ENCODE measurements around the gene RAB3GAP1.
A peak's percentile ranks its signal among the peaks of the same experiment; 100 is the strongest.
"Not testable (repeated sequence)": the region's sequence is repeated elsewhere in the genome, so short reads cannot be mapped to it uniquely, and the experiment has no call there.

The RAB3GAP1 gene

DNA sequence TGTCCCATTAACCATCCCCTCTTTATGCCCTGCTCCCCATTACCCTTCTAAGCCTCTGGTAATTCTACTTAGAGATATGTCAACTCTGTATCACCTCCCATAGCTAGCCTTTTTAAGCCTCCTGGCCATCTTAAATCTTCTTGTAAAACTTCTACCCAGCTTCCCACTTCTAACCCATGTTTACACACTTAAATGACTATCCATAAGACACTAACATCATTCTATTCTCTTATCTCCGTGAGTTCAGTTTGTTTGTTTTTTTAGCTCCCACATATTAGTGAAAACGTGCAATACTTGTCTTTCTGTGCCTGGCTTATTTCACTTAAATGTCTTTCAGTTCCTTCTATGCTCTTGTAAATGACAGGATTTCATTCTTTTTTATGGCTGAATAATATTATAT is 42.4 kb downstream of the RAB3GAP1 start:
- FAIRE-seq (peak; percentile 32), DNase-seq (ENCODE audit: insufficient read length, low spot score) (no peak)
- TF ChIP-seq, protein P1, sequence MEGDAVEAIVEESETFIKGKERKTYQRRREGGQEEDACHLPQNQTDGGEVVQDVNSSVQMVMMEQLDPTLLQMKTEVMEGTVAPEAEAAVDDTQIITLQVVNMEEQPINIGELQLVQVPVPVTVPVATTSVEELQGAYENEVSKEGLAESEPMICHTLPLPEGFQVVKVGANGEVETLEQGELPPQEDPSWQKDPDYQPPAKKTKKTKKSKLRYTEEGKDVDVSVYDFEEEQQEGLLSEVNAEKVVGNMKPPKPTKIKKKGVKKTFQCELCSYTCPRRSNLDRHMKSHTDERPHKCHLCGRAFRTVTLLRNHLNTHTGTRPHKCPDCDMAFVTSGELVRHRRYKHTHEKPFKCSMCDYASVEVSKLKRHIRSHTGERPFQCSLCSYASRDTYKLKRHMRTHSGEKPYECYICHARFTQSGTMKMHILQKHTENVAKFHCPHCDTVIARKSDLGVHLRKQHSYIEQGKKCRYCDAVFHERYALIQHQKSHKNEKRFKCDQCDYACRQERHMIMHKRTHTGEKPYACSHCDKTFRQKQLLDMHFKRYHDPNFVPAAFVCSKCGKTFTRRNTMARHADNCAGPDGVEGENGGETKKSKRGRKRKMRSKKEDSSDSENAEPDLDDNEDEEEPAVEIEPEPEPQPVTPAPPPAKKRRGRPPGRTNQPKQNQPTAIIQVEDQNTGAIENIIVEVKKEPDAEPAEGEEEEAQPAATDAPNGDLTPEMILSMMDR (IDR thresholded peaks at IDR 0.05; ENCODE audit: insufficient read depth, missing control alignments) = no peak

- TF ChIP-seq, protein P1 (IDR thresholded peaks at IDR 0.05; ENCODE audit: insufficient read depth, missing control alignments) = no peak
- no peak for FAIRE-seq
- no peak for DNase-seq (ENCODE audit: insufficient read length, low spot score)
These were observed 43.5 kb downstream of the RAB3GAP1 start for GRCh38 chr2:135095591-135095990.

- FAIRE-seq = no peak
- DNase-seq (ENCODE audit: insufficient read length, low spot score) = no peak
- TF ChIP-seq, protein P1 (IDR thresholded peaks at IDR 0.05; ENCODE audit: insufficient read depth, missing control alignments) = no peak
These were observed 44.8 kb downstream of the RAB3GAP1 start for GRCh38 chr2:135096665-135097446.

DNA sequence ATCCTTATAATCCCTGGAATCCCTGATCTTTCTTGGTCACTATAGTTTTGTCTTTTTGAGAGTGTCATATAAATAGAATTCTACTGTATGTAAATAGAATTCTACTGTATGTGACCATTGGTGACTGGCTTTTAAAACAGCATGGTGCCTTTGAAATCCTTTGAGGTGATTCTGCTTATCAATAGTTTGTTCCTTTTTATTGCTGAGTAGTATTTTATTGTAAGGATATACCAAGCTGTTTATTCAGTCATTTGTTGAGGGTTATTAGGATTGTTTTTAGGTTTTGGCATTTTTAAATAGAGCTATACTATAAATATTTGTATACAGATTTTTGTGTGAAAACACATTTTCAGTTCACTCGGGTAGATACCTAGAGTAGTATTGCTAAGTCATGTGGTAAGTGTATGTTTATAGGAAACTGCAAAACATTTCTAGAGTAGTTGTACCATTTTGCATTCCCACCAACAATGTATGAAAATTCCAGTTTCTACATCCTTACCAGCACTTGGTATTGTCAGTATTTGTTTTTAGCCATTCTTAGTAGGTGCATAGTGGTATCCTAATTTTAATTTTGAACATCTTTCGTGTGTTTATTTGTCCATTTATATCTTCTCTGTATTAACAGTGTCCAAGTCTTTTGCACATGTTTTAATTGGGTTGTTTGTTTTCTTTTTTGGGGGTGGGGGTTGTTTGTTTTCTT is 45.6 kb downstream of the RAB3GAP1 start:
- no peak for FAIRE-seq
- DNase-seq (ENCODE audit: insufficient read length, low spot score) = no peak
- TF ChIP-seq, protein P1 (IDR thresholded peaks at IDR 0.05; ENCODE audit: insufficient read depth, missing control alignments) = no peak

- DNase-seq (ENCODE audit: insufficient read length, low spot score) = no peak
- FAIRE-seq = peak; percentile 29
- TF ChIP-seq, protein P1 (IDR thresholded peaks at IDR 0.05; ENCODE audit: insufficient read depth, missing control alignments) = no peak
These were observed 47.9 kb downstream of the RAB3GAP1 start for GRCh38 chr2:135099802-135100483.

GRCh38 chr2:135103843-135104242 is 51.8 kb downstream of the RAB3GAP1 start:
- TF ChIP-seq, protein P1 (IDR thresholded peaks at IDR 0.05; ENCODE audit: insufficient read depth, missing control alignments) = no peak
- no peak for FAIRE-seq
- no peak for DNase-seq (ENCODE audit: insufficient read length, low spot score)

- not testable (repeated sequence) for FAIRE-seq; DNase-seq (ENCODE audit: insufficient read length, low spot score)
These were observed 53.6 kb downstream of the RAB3GAP1 start for GRCh38 chr2:135105513-135106316.

Measured in D721Med (cell line).